H9 (cell line): ENCODE results near the gene RIMKLA. TPM values are rescaled to one million over a fixed set of nuclear protein-coding genes. Genes with fewer than 3 reads are reported as not detected.

ENCODE experiments used
- DNase-seq: peaks from one replicate; pipeline ENCODE4 v3.0.0-alpha.2; 2017
- H2AFZ ChIP-seq: one replicate; pipeline ENCODE4 v1.6.1; 2013; ENCODE audit warnings: mild to moderate bottlenecking, low read length, control low read depth, moderate library complexity
- H2AK5ac ChIP-seq: 2 replicates; pipeline ENCODE4 v1.6.1; 2013; ENCODE audit warnings: low read length, control low read depth, mixed read lengths; ENCODE audit not compliant: insufficient read length
- H2BK120ac ChIP-seq: one replicate; pipeline ENCODE4 v1.6.1; 2013; ENCODE audit warnings: low read depth, mild to moderate bottlenecking, low read length, control low read depth, inconsistent platforms; ENCODE audit not compliant: poor library complexity, severe bottlenecking
- H2BK12ac ChIP-seq: 2 replicates; pipeline ENCODE4 v1.6.1; 2013; ENCODE audit warnings: low read length, control low read depth, mixed read lengths, low read depth; ENCODE audit not compliant: insufficient read length
- H2BK15ac ChIP-seq: 2 replicates; pipeline ENCODE4 v1.6.1; 2013; ENCODE audit warnings: low read depth, low read length, control low read depth
- H2BK20ac ChIP-seq: one replicate; pipeline ENCODE4 v1.6.1; 2013; ENCODE audit warnings: low read depth, mild to moderate bottlenecking, low read length, control low read depth, inconsistent platforms; ENCODE audit not compliant: poor library complexity, severe bottlenecking
- H2BK5ac ChIP-seq: 2 replicates; pipeline ENCODE4 v1.6.1; 2013; ENCODE audit warnings: low read length, control low read depth, mixed read lengths; ENCODE audit not compliant: insufficient read length
- H3K14ac ChIP-seq: 2 replicates; pipeline ENCODE4 v1.6.1; 2013; ENCODE audit warnings: low read length, control low read depth; ENCODE audit not compliant: insufficient read depth
- H3K18ac ChIP-seq: 2 replicates; pipeline ENCODE4 v1.6.1; 2013; ENCODE audit warnings: low read depth, mild to moderate bottlenecking, mixed read lengths, low read length, control low read depth; ENCODE audit not compliant: insufficient read length
- H3K23ac ChIP-seq: 2 replicates; pipeline ENCODE4 v1.6.1; 2013; ENCODE audit warnings: low read length, control low read depth, mixed read lengths, low read depth; ENCODE audit not compliant: insufficient read length
- H3K23me2 ChIP-seq: 2 replicates; pipeline ENCODE4 v1.6.1; 2013; ENCODE audit warnings: low read depth, mild to moderate bottlenecking, mixed read lengths, low read length, control low read depth; ENCODE audit not compliant: insufficient read length, poor library complexity, severe bottlenecking
- H3K27ac ChIP-seq: 2 replicates; pipeline ENCODE4 v1.5.1; 2013; ENCODE audit warnings: low read length, control low read depth, mixed read lengths, low read depth; ENCODE audit not compliant: insufficient read length
- H3K27me3 ChIP-seq: 2 replicates; pipeline ENCODE4 v1.6.1; 2013; ENCODE audit warnings: low read length, control low read depth, inconsistent platforms; ENCODE audit not compliant: insufficient read depth
- H3K4ac ChIP-seq: 2 replicates; pipeline ENCODE4 v1.6.1; 2013; ENCODE audit warnings: low read depth, mild to moderate bottlenecking, control low read depth, inconsistent platforms, low read length, moderate library complexity
- H3K4me1 ChIP-seq: 2 replicates; pipeline ENCODE4 v1.6.1; 2013; ENCODE audit warnings: low read length, control low read depth, inconsistent platforms; ENCODE audit not compliant: insufficient read depth
- H3K4me2 ChIP-seq: 2 replicates; pipeline ENCODE4 v1.6.1; 2013; ENCODE audit warnings: low read length, control low read depth, mixed read lengths; ENCODE audit not compliant: insufficient read length, insufficient read depth
- H3K56ac ChIP-seq: 2 replicates; pipeline ENCODE4 v1.6.1; 2013; ENCODE audit warnings: low read depth, mild to moderate bottlenecking, mixed read lengths, low read length, control low read depth; ENCODE audit not compliant: insufficient read length
- H3K79me1 ChIP-seq: 2 replicates; pipeline ENCODE4 v1.6.1; 2013; ENCODE audit warnings: low read depth, mild to moderate bottlenecking, moderate library complexity, low read length, control low read depth, inconsistent platforms; ENCODE audit not compliant: insufficient read depth, poor library complexity, severe bottlenecking
- H3K79me2 ChIP-seq: 2 replicates; pipeline ENCODE4 v1.6.1; 2013; ENCODE audit warnings: low read length, control low read depth, inconsistent platforms; ENCODE audit not compliant: insufficient read depth
- H3K9ac ChIP-seq: 2 replicates; pipeline ENCODE4 v1.6.1; 2013; ENCODE audit warnings: low read length, control low read depth, mixed read lengths; ENCODE audit not compliant: insufficient read length; ENCODE audit errors: extremely low read depth
- H3K9me3 ChIP-seq: one replicate; pipeline ENCODE4 v1.6.1; 2013; ENCODE audit warnings: low read depth, low read length, inconsistent platforms; ENCODE audit not compliant: control insufficient read depth
- H3T11ph ChIP-seq: one replicate; pipeline ENCODE4 v1.6.1; 2013; ENCODE audit warnings: mild to moderate bottlenecking, low read length, control low read depth, inconsistent platforms
- H4K20me1 ChIP-seq: one replicate; pipeline ENCODE4 v1.6.1; 2013; ENCODE audit not compliant: control insufficient read depth, insufficient read length, insufficient read depth
- H4K5ac ChIP-seq: 2 replicates; pipeline ENCODE4 v1.6.1; 2013; ENCODE audit warnings: low read depth, mild to moderate bottlenecking, mixed read lengths, low read length, control low read depth; ENCODE audit not compliant: insufficient read length
- H4K8ac ChIP-seq: replicated peaks from 2 replicates; pipeline ENCODE4 v1.6.1; 2013; ENCODE audit warnings: low read length, control low read depth, mixed read lengths, low read depth; ENCODE audit not compliant: insufficient read length
- H4K91ac ChIP-seq: 2 replicates; pipeline ENCODE4 v1.6.1; 2013; ENCODE audit warnings: low read depth, mild to moderate bottlenecking, moderate library complexity, mixed read lengths, low read length, control low read depth; ENCODE audit not compliant: insufficient read length
- H3K27ac Mint-ChIP-seq, 3 experiments: 2 replicates in 2 of 3; 3 replicates in 1 of 3; pipeline ENCODE4 v1.8.0; 2020 to 2021; ENCODE audit warnings: mixed read lengths in 3 of 3, mild to moderate bottlenecking in 1 of 3, moderate library complexity in 1 of 3
- H3K27me3 Mint-ChIP-seq: 2 replicates; pipeline ENCODE4 v1.8.0; 2021; ENCODE audit warnings: low read depth, mild to moderate bottlenecking, moderate library complexity, mixed read lengths
- H3K36me3 Mint-ChIP-seq, 3 experiments: 2 replicates in 2 of 3; 3 replicates in 1 of 3; pipeline ENCODE4 v1.8.0; 2020 to 2021; ENCODE audit warnings: low read depth in 3 of 3, mixed read lengths in 3 of 3; ENCODE audit not compliant: insufficient read depth in 1 of 3
- H3K4me1 Mint-ChIP-seq, 2 experiments: 2 replicates each; pipeline ENCODE4 v1.8.0; 2020; ENCODE audit warnings: mixed read lengths in 2 of 2
- H3K4me3 Mint-ChIP-seq, 2 experiments: 2 replicates in 1 of 2; 3 replicates in 1 of 2; pipeline ENCODE4 v1.8.0; 2020 to 2021; ENCODE audit warnings: mild to moderate bottlenecking in 2 of 2, mixed read lengths in 2 of 2, moderate library complexity in 1 of 2
- H3K9me3 Mint-ChIP-seq, 2 experiments: 2 replicates in 1 of 2; 3 replicates in 1 of 2; pipeline ENCODE4 v1.8.0; 2020; ENCODE audit warnings: mild to moderate bottlenecking in 2 of 2, mixed read lengths in 2 of 2, moderate library complexity in 1 of 2
- WGBS: extraction: QIAGEN DNeasy Blood & Tissue Kit; methylation state at CpG from one replicate; pipeline ENCODE4 v1.1.7; 2013; ENCODE audit warnings: missing lambda C conversion rate, low lambda C conversion rate, mixed read lengths; ENCODE audit not compliant: insufficient read length; ENCODE audit errors: extremely low coverage; 5-methylcytosine and 5-hydroxymethylcytosine counted together
- total RNA-seq: library from RNA; stranded (reverse); gene quantifications from 2 replicates; pipeline ENCODE4 v1.2.1, GENCODE V29; 2021
- TF ChIP-seq, protein P1 (sequence below): fragments of 200-600 bp; sonication (generic); conservative IDR thresholded peaks from 3 replicates; pipeline ENCODE4 v1.8.0; 2021; ENCODE audit warnings: antibody characterized with exemption, mild to moderate bottlenecking

The RIMKLA gene
- total RNA-seq, 1 experiment from 2014 or later = 4.7 TPM

- Histone ChIP-seq H3K14ac (no peak overlapping the region), H2BK15ac (no peak overlapping the region), H3T11ph (no peak overlapping the region), H2BK5ac (no peak overlapping the region), H3K56ac (no peak overlapping the region), H3K4me2 (no peak overlapping the region), H2BK120ac (no peak overlapping the region), H4K5ac (no peak overlapping the region), H2AFZ (no peak overlapping the region), H3K79me2 (no peaks in the 10 kb centered on the region), H3K9ac (no peak overlapping the region), H2BK20ac (no peak overlapping the region), H3K4me1 (peaks cover 5% of the 10 kb centered on the region; the same call in 1 of the 2 replicates), H3K79me1 (no peaks in the 10 kb centered on the region), H3K9me3 (no peaks in the 10 kb centered on the region), H4K20me1 (no peaks in the 10 kb centered on the region), H2BK12ac (no peak overlapping the region), H3K23ac (no peak overlapping the region), H3K23me2 (no peaks in the 10 kb centered on the region), H4K8ac (no peak overlapping the region), H4K91ac (no peak overlapping the region), H3K18ac (no peak overlapping the region), H3K4ac (no peak overlapping the region), H3K27me3 (no peaks in the 10 kb centered on the region), H3K27ac (no peak overlapping the region), H2AK5ac (no peak overlapping the region)
- no CpG with 5 or more reads among the region's 5 CpGs for WGBS
- Mint-ChIP-seq H3K27ac (no peak overlapping the region), H3K36me3 (no peaks in the 10 kb centered on the region), H3K4me1 (peaks cover 21 to 25% of the 10 kb centered on the region in 2 experiments), H3K4me3 (no peak overlapping the region), H3K9me3 (no peaks in the 10 kb centered on the region), H3K27me3 (peaks cover 14% of the 10 kb centered on the region)
- TF ChIP-seq, protein P1, sequence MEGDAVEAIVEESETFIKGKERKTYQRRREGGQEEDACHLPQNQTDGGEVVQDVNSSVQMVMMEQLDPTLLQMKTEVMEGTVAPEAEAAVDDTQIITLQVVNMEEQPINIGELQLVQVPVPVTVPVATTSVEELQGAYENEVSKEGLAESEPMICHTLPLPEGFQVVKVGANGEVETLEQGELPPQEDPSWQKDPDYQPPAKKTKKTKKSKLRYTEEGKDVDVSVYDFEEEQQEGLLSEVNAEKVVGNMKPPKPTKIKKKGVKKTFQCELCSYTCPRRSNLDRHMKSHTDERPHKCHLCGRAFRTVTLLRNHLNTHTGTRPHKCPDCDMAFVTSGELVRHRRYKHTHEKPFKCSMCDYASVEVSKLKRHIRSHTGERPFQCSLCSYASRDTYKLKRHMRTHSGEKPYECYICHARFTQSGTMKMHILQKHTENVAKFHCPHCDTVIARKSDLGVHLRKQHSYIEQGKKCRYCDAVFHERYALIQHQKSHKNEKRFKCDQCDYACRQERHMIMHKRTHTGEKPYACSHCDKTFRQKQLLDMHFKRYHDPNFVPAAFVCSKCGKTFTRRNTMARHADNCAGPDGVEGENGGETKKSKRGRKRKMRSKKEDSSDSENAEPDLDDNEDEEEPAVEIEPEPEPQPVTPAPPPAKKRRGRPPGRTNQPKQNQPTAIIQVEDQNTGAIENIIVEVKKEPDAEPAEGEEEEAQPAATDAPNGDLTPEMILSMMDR = no peak
- no peak for DNase-seq
Observed at GRCh38 chr1:42343049-42343448, 37.5 kb upstream of the RIMKLA start.
